Astrocyte of the spinal cord (primary cell): ENCODE data around the gene SSR1.
"Not testable (repeated sequence)": the region's sequence is repeated elsewhere in the genome, so short reads cannot be mapped to it uniquely, and the experiment has no call there.

ENCODE experiments used
- DNase-seq: peaks from one replicate; pipeline ENCODE4 v3.0.0; 2011; ENCODE audit warnings: low read depth, low spot score
- H3K4me3 ChIP-seq: 2 replicates; pipeline ENCODE4 v1.5.1; 2011; ENCODE audit warnings: low read depth, mild to moderate bottlenecking, low read length, moderate library complexity
- in situ Hi-C: cut with HindIII; loops from 2 replicates; pipeline ENCODE4 v1.10.0; 2017; ENCODE audit warnings: low sequenced_read_pairs
- TF ChIP-seq, protein P1 (sequence below): IDR thresholded peaks from 2 replicates; pipeline ENCODE4 v1.5.1; 2012; ENCODE audit warnings: low read depth, mild to moderate bottlenecking, low read length, inconsistent platforms

The SSR1 gene

GRCh38 chr6:7312616-7313504 lies at the start of gene SSR1:
TSS of gene SSR1 (minus strand) at chr6:7313199. CDS start at chr6:7313120, 79 bp downstream.
- H3K4me3 ChIP-seq, result peak within 1 kb of the TSS; percentile 96
- DNase-seq, result peak; percentile 98
- in situ Hi-C loops, result no loop called here
- TF ChIP-seq, protein P1, sequence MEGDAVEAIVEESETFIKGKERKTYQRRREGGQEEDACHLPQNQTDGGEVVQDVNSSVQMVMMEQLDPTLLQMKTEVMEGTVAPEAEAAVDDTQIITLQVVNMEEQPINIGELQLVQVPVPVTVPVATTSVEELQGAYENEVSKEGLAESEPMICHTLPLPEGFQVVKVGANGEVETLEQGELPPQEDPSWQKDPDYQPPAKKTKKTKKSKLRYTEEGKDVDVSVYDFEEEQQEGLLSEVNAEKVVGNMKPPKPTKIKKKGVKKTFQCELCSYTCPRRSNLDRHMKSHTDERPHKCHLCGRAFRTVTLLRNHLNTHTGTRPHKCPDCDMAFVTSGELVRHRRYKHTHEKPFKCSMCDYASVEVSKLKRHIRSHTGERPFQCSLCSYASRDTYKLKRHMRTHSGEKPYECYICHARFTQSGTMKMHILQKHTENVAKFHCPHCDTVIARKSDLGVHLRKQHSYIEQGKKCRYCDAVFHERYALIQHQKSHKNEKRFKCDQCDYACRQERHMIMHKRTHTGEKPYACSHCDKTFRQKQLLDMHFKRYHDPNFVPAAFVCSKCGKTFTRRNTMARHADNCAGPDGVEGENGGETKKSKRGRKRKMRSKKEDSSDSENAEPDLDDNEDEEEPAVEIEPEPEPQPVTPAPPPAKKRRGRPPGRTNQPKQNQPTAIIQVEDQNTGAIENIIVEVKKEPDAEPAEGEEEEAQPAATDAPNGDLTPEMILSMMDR, result no peak

DNA sequence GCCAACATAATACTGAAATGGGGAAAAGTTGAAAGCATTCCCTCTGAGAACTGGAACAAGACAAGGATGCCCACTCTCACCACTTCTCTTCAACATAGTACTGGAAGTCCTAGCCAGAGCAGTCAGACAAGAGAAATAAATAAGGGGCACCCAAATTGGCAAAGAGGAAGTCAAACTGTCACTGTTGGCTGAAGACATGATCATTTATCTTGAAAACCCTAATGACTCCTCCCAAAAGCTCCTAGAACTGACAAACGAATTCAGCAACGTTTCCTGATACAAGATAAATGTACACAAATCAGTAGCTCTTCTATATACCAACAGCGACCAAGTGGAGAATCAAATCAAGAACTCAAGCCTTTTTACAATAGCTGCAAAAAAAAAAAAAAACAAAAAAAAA lies 38.9 kb upstream of the SSR1 start:
- in situ Hi-C loops, DNase-seq, H3K4me3 ChIP-seq: not testable (repeated sequence)

DNA sequence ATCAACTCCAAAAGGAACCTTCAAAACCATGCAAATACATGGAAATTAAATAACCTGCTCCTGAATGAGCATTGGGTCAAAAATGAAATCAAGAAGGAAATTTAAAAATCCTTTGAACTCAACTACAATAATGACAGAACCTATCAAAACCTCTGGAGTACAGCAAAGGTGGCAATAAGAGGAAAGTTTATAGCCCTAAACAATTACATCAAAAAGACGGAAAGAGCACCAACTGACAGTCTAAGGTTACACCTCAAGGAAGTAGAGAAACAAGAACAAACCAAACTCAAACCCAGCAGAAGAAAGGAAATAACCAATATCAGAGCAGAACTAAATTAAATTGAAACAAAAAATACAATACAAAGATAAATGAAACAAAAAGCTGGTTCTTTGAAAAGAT lies 37.6 kb upstream of the SSR1 start:
- H3K4me3 ChIP-seq, DNase-seq, in situ Hi-C loops: not testable (repeated sequence)

DNA sequence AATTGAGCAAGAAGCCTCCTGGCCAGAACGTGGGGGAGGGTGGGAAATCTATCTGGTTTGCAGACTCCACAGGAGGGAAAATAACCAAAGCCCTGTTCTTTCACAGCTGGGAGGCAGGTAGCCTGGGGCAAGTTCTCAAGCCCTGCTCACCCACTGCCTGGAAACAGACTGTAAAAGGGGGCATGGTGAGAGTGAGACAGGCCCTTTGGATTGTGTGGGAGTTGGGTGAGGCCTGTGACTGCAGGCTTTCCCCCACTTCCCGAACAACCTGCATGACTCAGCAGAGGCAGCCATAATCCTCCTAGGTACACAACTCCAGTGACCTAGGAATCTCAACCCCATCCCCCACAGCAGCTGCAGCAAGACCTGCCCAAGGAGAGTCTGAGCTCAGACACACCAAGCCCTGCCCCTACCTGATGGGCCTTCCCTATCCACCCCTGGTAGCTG lies 34.6 kb upstream of the SSR1 start:
- DNase-seq, in situ Hi-C loops, H3K4me3 ChIP-seq: not testable (repeated sequence)

GRCh38 chr6:7344773-7345450 lies 31.9 kb upstream of the SSR1 start:
- in situ Hi-C loops, H3K4me3 ChIP-seq: not testable (repeated sequence)
- DNase-seq, result peak; percentile 23

- DNase-seq, result no peak
- in situ Hi-C loops, result no loop called here
- H3K4me3 ChIP-seq, result no peak overlapping the region
- TF ChIP-seq, protein P1, result no peak
These were observed 30.8 kb upstream of the SSR1 start for GRCh38 chr6:7343546-7344475.

- in situ Hi-C loops, result no loop called here
- TF ChIP-seq, protein P1, result no peak
- no peak for DNase-seq
- no peak overlapping the region for H3K4me3 ChIP-seq
These were observed 29.2 kb upstream of the SSR1 start for GRCh38 chr6:7341989-7342742.

DNA sequence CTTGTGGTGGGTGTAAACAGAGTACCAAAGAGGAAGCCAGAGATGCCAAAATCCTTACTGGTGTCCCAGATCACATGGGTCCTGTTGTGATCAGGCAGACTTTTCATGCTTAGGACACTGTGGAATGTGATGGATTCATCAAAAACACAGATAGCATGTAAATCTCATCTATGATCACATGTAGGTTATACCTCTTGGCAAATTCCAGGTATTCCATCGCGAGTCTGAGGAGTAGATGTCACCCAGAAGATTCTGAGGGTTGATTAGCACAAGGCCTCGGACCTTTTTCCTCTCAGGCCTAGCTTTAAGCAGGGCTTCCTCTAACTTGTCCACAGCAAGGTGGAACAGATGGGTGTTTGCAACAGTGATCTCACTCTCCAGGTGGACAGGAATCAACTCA lies 28.3 kb upstream of the SSR1 start:
- in situ Hi-C loops, result no loop called here
- H3K4me3 ChIP-seq, result no peak overlapping the region
- no peak for DNase-seq
- TF ChIP-seq, protein P1, result no peak
